Stimulated activated memory B cell treated with anti-CD40 and anti-IgM and Interleukin-4, amounts not matched to agents 10 μg/mL and 1 μg/mL and 100 μg/mL, for 72 hours (primary cell): Measurements from ENCODE around the gene RGS21.
"Not testable (repeated sequence)": the region's sequence is repeated elsewhere in the genome, so short reads cannot be mapped to it uniquely, and the experiment has no call there.

Experiments
- ATAC-seq: fragments of 150-1000 bp; cut with Tn5 transposase; 2 replicates; pipeline ENCODE4 v1.10.0; 2021
- H3K27ac Mint-ChIP-seq: one replicate; pipeline ENCODE4 v1.8.0; 2022; ENCODE audit warnings: mild to moderate bottlenecking, mixed read lengths
- H3K27me3 Mint-ChIP-seq: one replicate; pipeline ENCODE4 v1.8.0; 2022; ENCODE audit warnings: mixed read lengths
- H3K36me3 Mint-ChIP-seq: one replicate; pipeline ENCODE4 v1.8.0; 2022; ENCODE audit warnings: mixed read lengths
- H3K4me1 Mint-ChIP-seq: one replicate; pipeline ENCODE4 v1.8.0; 2022; ENCODE audit warnings: mixed read lengths
- H3K4me3 Mint-ChIP-seq: one replicate; pipeline ENCODE4 v1.8.0; 2022; ENCODE audit warnings: mild to moderate bottlenecking, moderate library complexity, mixed read lengths
- H3K9me3 Mint-ChIP-seq: one replicate; pipeline ENCODE4 v1.8.0; 2022; ENCODE audit warnings: mixed read lengths

Gene RGS21, protein sequence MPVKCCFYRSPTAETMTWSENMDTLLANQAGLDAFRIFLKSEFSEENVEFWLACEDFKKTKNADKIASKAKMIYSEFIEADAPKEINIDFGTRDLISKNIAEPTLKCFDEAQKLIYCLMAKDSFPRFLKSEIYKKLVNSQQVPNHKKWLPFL

DNA sequence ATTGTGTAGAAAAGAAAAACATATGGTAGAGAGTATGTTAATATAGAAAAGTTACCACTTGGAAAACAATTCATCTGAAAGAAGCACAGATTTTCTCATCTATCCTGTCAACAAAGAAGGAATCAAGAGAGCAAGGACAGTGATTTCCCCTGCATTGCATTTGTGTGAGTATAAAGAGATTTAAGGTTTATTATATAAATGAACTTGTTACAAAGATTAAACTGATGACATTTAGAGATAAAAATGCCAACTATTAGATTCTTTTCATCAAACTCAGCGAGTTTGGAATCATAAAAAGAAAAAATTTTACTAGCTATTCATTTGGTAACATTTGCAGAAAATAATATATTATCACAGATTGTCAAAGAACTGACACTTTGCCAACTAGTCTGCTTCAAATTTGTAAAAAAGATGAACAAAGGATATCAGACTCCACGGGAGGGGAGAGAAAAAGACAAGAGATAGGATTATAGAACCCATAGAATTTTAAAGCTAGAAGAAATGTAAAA is at the start of gene RGS21:
Gene RGS21 (plus strand): TSS at position 51 of the 509 bp plus-strand sequence. CDS start 26,045 bp downstream, outside the sequence.
- no peak for ATAC-seq
- Mint-ChIP-seq H3K27ac (no peak within 1 kb of the TSS), H3K27me3 (no peaks in the 10 kb centered on the region), H3K4me3 (no peak within 1 kb of the TSS), H3K9me3 (peaks cover 1% of the 10 kb centered on the region), H3K4me1 (no peaks in the 10 kb centered on the region), H3K36me3 (no peaks in the 10 kb centered on the region)

DNA sequence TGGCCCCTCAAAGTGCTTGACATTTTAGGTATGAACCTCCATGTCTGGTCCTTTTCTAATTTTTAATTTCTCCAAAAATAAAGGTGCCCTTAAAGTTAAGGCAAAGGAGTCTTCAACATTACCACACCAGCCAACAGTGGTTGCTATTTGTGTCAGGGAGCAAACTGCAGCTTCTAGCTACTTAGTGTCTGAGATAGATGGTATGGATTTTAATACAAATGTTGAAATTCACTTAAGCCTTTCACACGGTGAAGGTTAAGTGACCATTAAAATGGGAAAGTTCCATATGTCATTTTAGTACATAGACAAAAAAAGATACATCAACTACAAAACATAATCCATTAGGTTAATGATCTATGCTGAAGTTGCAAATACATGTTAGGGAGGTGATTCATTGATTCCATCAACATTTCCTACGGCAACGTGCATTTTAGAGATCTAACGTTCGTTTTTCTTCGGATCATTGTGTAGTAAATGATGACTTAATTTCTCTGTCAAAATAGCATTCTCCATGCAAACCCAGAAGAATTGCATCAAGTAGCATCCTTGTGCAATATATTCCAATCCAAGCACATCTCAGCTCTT is 48.2 kb upstream of the RGS21 start:
- Mint-ChIP-seq H3K4me1 (no peaks in the 10 kb centered on the region), H3K27ac (no peak overlapping the region), H3K36me3 (no peaks in the 10 kb centered on the region), H3K4me3 (no peak overlapping the region), H3K9me3 (peaks cover 2% of the 10 kb centered on the region), H3K27me3 (no peaks in the 10 kb centered on the region)
- ATAC-seq, result no peak

DNA sequence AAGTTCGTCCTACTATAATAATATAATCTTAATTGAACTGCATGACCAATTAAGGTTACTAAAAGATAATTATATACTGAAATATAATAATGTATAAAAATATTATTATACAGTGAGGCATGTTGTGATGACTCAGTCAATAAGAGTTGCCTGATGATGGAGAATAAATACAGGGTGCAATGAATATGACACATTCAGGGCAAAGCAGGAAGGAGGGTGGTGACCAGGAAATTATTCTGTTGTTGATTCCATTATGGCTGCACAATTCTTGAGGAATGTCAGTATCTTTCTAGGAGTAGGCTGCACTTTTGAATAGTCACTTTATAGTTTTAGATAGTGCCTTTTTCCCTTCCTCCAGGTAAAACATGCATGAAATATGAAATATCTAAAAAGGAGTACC is 46.4 kb upstream of the RGS21 start:
- no peaks in the 10 kb centered on the region for H3K27me3 Mint-ChIP-seq
- H3K4me3 Mint-ChIP-seq, result no peak overlapping the region
- H3K9me3 Mint-ChIP-seq, result peaks cover 2% of the 10 kb centered on the region
- no peak overlapping the region for H3K27ac Mint-ChIP-seq
- H3K36me3 Mint-ChIP-seq, result no peaks in the 10 kb centered on the region
- H3K4me1 Mint-ChIP-seq, result no peaks in the 10 kb centered on the region
- no peak for ATAC-seq

DNA sequence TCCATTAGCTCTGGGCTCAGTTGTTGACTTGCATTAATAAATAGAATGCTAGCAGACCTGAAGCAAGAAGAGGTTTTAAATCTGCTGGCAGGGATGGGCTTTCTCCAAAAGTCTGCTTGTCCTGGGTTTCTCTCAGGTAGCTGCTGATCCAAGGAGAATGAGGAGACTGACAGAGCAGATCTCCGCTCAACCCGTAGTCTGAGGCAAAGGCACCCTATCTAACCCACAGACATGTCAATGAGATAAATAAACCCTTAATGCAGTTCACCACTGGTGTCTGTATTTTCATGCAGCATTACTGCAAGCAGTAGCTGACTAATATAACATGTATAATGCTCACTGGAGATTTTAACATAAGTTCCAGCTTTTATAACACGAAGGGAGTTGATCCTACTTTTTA is 44.1 kb upstream of the RGS21 start:
- no peak overlapping the region for H3K27ac Mint-ChIP-seq
- H3K9me3 Mint-ChIP-seq, result peaks cover 2% of the 10 kb centered on the region
- no peaks in the 10 kb centered on the region for H3K27me3 Mint-ChIP-seq
- H3K36me3 Mint-ChIP-seq, result no peaks in the 10 kb centered on the region
- no peaks in the 10 kb centered on the region for H3K4me1 Mint-ChIP-seq
- H3K4me3 Mint-ChIP-seq, result no peak overlapping the region
- ATAC-seq, result no peak

DNA sequence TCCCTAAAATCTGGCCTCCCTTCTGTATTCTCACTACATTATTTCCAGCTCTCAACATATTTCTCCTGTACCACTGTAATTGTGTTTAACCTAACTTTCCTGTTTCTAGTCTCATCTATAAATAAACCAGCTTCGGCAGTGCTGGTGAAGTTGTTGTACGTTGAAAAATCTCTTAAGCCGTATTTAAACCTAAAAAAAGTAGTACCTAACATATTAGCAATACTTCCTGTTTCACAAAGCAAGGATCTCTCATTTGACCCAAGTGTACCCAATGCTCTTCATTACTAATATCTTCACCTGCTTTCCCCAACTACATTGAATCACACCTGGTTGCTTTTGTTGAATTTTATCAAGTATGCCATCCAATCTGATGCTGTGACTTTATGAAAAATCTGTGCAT is 42.2 kb upstream of the RGS21 start:
- Mint-ChIP-seq H3K4me1 (no peaks in the 10 kb centered on the region), H3K27me3 (no peaks in the 10 kb centered on the region), H3K4me3 (no peak overlapping the region), H3K27ac (no peak overlapping the region), H3K9me3 (peaks cover under 1% of the 10 kb centered on the region), H3K36me3 (no peaks in the 10 kb centered on the region)
- no peak for ATAC-seq

DNA sequence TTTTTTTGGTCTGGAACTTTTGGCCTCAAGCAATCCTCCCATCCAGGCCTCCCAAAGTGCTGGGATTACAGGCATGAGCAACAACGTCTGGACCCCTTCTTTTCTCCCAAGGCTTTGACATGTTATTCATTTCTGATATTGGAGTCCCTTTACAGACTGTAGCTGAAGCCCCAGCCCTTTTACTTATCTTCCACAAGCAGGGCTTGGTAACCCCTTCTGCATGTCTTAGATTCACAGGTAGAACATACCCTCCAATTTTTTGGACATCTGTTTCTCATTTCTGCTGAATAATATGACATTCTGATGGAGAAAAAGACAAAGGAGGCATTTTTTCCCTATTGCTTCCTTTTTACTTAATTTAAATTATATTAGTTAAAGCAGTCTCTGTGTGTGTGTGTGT is 39.2 kb upstream of the RGS21 start:
- Mint-ChIP-seq H3K27ac (no peak overlapping the region), H3K4me1 (no peaks in the 10 kb centered on the region), H3K27me3 (no peaks in the 10 kb centered on the region), H3K9me3 (peaks cover 4% of the 10 kb centered on the region), H3K4me3 (no peak overlapping the region), H3K36me3 (no peaks in the 10 kb centered on the region)
- no peak for ATAC-seq

DNA sequence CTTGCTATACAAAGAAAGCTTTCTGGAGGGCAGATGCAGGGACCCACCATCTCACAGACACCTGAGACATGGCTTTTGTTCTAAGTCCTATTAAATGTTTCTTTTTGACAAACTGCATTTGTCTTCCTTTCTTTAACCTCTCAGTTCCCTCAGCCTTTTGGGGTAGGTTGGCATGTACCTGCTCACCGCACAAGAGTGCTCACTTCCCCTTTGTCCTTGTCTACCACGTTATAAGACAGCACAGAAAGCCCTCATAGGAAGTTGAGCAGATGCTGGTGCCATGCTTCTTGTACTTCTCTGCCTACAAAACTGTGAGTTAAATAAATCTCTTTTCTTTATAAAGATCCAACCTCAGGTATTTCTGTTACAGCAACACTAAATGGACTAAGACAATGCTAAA is 31.9 kb upstream of the RGS21 start:
- Mint-ChIP-seq H3K4me3 (no peak overlapping the region), H3K27me3 (no peaks in the 10 kb centered on the region), H3K4me1 (no peaks in the 10 kb centered on the region), H3K36me3 (no peaks in the 10 kb centered on the region), H3K27ac (no peak overlapping the region), H3K9me3 (peaks cover 15% of the 10 kb centered on the region)
- ATAC-seq, result no peak

DNA sequence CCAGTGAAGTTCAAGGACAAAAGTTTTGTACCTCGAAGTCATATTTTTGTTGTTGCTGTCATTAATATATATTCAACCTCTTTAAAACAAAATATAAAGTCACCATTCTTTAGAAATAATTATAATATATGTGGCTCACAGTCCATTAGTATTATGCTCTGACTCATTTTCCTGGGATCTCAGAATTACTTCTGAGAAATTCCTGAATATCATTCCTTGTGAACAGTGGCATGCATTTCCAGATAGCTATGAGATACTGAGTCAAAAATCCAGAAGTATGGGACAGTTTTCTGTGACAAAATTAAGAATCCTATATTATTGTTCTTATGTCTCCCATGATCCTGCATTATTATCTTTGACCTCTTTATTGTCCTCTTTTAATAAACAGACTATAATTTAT is 13.8 kb upstream of the RGS21 start:
- H3K9me3 Mint-ChIP-seq, result peaks cover 4% of the 10 kb centered on the region
- H3K27me3 Mint-ChIP-seq, result no peaks in the 10 kb centered on the region
- no peak overlapping the region for H3K27ac Mint-ChIP-seq
- ATAC-seq, result no peak
- no peaks in the 10 kb centered on the region for H3K4me1 Mint-ChIP-seq
- no peak overlapping the region for H3K4me3 Mint-ChIP-seq
- H3K36me3 Mint-ChIP-seq, result no peaks in the 10 kb centered on the region

DNA sequence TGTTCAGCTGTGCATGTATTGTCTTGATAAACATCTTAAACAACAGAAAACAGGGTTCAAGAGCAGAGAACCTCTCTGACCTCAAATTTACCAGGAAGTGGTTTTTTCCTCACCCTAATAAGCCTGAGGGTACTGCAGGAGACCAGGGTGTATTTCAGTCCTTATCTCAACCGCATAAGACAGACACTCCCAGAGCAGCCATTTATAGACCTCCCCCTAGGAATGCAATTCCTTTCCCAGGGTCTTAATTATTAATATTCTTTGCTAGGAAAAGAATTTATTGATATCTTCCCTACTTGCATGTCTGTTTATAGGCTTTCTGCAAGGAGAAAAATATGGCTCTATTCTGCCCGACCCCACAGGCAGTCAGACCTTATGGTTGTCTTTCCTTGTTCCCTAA is 8.5 kb upstream of the RGS21 start:
- not testable (repeated sequence) for H3K27ac Mint-ChIP-seq, H3K4me1 Mint-ChIP-seq, H3K27me3 Mint-ChIP-seq, H3K9me3 Mint-ChIP-seq, H3K4me3 Mint-ChIP-seq, H3K36me3 Mint-ChIP-seq, ATAC-seq

DNA sequence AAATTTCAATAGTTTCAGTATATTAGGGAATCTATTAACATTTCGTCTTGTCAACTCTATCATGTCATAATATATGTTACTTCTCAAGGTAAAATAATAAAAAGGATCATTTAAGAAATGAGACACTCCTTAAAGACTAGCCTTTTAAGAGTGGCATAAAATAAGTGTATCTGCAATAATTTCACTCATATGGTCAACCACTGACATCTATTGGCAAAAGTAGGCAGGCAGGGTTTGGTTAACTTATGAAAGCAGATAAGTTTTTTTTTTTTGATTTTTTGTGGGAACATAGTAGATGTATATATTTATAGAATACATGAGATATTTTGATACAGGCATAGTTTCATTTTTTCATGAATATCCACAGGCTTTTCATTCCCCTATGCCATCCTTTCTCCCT is 5.5 kb upstream of the RGS21 start:
- Mint-ChIP-seq H3K27me3 (no peaks in the 10 kb centered on the region), H3K4me3 (no peak overlapping the region), H3K36me3 (no peaks in the 10 kb centered on the region), H3K4me1 (no peaks in the 10 kb centered on the region), H3K9me3 (peaks cover 8% of the 10 kb centered on the region), H3K27ac (no peak overlapping the region)
- no peak for ATAC-seq

DNA sequence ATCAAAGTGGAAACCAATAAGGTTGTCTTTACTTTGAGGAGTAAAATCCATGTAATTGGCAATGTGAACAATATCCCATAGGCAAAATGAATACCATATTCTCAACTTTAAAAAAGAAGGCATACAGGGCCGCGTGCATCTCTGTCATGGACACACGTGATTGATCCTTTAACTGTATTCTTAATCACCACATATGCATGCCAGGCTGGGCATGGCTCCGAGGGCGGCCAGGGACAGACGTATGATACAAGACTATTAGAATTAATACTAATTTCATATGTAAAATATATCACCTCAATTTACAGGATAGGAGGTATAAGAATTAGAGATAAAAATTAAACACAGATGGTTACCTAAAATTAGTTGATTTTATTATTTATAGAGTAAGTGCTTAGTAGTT is 11.2 kb downstream of the RGS21 start:
- peaks cover 2% of the 10 kb centered on the region for H3K9me3 Mint-ChIP-seq
- no peak for ATAC-seq

DNA sequence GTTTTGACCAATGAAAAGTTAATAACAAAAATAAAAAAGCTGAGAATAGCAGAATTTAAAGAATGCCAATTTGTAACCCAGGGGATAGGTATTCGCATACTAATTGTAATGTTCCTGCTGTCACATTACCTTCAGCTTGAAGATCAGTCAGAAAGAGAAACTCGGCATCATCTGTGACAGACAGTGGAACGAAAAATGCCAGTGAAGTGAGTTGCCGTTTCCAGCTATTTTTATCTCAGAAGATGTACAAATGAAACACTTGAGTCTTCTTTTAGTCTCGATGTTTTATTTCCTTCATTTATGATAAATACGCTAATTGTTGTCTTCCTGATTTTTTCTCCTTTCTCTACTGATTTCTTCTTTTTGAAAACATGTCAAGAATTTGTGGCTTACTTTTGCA is 26.1 kb downstream of the RGS21 start:
- Mint-ChIP-seq H3K9me3 (peaks cover 5% of the 10 kb centered on the region), H3K4me1 (no peaks in the 10 kb centered on the region), H3K4me3 (no peak overlapping the region), H3K36me3 (no peaks in the 10 kb centered on the region), H3K27me3 (no peaks in the 10 kb centered on the region), H3K27ac (no peak overlapping the region)
- no peak for ATAC-seq

More for the DNA sequence above, 11.2 kb downstream of the RGS21 start:
- H3K4me3 Mint-ChIP-seq, result no peak overlapping the region
- no peaks in the 10 kb centered on the region for H3K27me3 Mint-ChIP-seq
- H3K4me1 Mint-ChIP-seq, result no peaks in the 10 kb centered on the region
- no peaks in the 10 kb centered on the region for H3K36me3 Mint-ChIP-seq
- H3K27ac Mint-ChIP-seq, result no peak overlapping the region

DNA sequence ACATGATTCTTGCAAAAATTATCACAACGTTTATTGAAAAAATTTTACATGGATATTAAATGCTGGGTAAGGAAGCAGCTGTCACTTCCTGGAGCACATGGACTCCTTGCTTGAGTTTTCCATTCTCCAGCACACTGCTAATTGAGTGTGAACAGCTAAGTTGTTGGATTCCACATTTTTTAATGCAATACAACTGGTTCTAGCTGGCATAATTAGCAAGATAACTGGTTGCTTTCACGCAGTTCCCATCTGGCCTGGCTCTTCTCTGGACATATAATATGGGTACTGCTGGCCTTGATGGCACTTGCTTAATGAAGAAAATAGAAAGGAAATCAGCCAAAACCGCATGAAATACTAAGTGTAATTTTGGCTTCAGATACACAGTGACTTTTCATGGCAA is 26.6 kb downstream of the RGS21 start:
- no peaks in the 10 kb centered on the region for H3K27me3 Mint-ChIP-seq
- no peak for ATAC-seq
- no peak overlapping the region for H3K4me3 Mint-ChIP-seq
- no peaks in the 10 kb centered on the region for H3K36me3 Mint-ChIP-seq
- peaks cover 5% of the 10 kb centered on the region for H3K9me3 Mint-ChIP-seq
- no peaks in the 10 kb centered on the region for H3K4me1 Mint-ChIP-seq
- no peak overlapping the region for H3K27ac Mint-ChIP-seq

DNA sequence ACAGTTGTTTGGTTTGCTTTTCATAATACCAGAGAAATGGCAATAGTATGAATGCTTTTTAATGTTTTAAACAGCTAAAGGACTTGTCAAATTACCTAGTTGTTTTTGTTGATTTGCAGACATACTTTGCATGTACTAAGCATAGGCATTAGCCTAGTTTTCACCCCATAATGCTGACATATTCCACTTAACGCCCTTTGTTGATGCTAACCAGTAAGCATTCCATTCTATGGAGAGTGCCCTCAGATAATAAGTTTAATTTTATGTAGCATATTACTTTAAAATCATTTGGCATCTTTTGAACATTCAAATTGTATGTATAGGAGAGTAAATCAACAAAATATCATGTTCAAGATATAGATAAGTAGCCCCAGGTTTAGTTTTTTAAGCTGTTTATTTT is 32.5 kb downstream of the RGS21 start:
- H3K9me3 Mint-ChIP-seq, result no peaks in the 10 kb centered on the region
- no peak for ATAC-seq

DNA sequence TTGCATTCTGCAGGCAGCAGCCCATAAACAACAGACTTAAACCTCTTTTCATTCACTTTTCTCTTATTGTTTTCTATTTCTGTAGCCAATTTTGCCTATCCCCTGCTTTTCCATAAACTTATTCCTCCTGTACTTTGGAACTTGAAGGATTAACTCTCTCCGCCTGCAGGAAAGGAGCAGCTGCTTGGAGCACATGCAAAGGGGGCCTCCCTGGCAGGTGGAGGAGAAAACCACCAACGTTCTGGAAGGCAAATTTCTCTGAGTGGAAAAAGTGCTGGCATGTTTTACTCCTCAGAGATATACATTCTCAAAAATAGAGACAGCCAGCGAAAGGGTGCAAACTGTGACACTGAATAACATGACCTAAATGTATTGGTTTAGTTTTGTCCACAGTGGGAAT is 33.6 kb downstream of the RGS21 start:
- no peak overlapping the region for H3K4me3 Mint-ChIP-seq
- H3K27me3 Mint-ChIP-seq, result no peaks in the 10 kb centered on the region
- no peaks in the 10 kb centered on the region for H3K9me3 Mint-ChIP-seq
- no peak overlapping the region for H3K27ac Mint-ChIP-seq
- ATAC-seq, result no peak
- no peaks in the 10 kb centered on the region for H3K4me1 Mint-ChIP-seq
- no peaks in the 10 kb centered on the region for H3K36me3 Mint-ChIP-seq

More for the DNA sequence above, 32.5 kb downstream of the RGS21 start:
- no peaks in the 10 kb centered on the region for H3K27me3 Mint-ChIP-seq
- H3K27ac Mint-ChIP-seq, result no peak overlapping the region
- no peaks in the 10 kb centered on the region for H3K4me1 Mint-ChIP-seq
- no peak overlapping the region for H3K4me3 Mint-ChIP-seq
- H3K36me3 Mint-ChIP-seq, result no peaks in the 10 kb centered on the region

DNA sequence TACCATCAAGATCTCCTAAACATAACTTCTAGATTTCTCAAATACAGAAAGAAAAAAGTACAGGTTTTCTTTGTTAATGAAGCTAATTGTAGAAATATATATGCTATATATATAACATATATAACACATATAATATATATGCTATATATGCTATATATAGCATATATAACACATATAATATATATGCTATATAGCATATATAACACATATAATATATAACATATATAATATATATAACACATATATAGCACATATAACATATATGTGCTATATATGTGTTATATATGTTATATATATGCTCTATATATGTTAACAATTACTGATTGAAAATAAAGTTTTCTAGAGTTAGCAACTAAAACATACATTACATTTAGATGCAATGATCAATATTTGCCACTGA is 34.8 kb downstream of the RGS21 start:
- no peaks in the 10 kb centered on the region for H3K27me3 Mint-ChIP-seq
- H3K9me3 Mint-ChIP-seq, result no peaks in the 10 kb centered on the region
- H3K36me3 Mint-ChIP-seq, result no peaks in the 10 kb centered on the region
- no peak overlapping the region for H3K27ac Mint-ChIP-seq
- H3K4me3 Mint-ChIP-seq, result no peak overlapping the region
- H3K4me1 Mint-ChIP-seq, result no peaks in the 10 kb centered on the region
- no peak for ATAC-seq
